BLaER1 treated with 17β-estradiol and CSF1 and Interleukin-3, amounts not matched to agents 10 nM and 100 nM (cell line): ENCODE data around the gene TOP3B.
A peak's percentile ranks its signal among the peaks of the same experiment; 100 is the strongest.

Source experiments
- H3K27ac ChIP-seq, 11 experiments: shearing (Covaris generic); formaldehyde crosslinking; 2 replicates each; pipeline ENCODE4 v1.8.1; 2022
- H3K27me3 ChIP-seq, 11 experiments: shearing (Covaris generic); formaldehyde crosslinking; 2 replicates each; pipeline ENCODE4 v1.8.1; 2022
- H3K36me3 ChIP-seq, 11 experiments: shearing (Covaris generic); formaldehyde crosslinking; 2 replicates each; pipeline ENCODE4 v1.8.1; 2022
- H3K4me1 ChIP-seq, 10 experiments: shearing (Covaris generic); formaldehyde crosslinking; 2 replicates each; pipeline ENCODE4 v1.8.1; 2022
- H3K4me2 ChIP-seq, 11 experiments: shearing (Covaris generic); formaldehyde crosslinking; 2 replicates each; pipeline ENCODE4 v1.8.1; 2022
- H3K4me3 ChIP-seq, 10 experiments: shearing (Covaris generic); formaldehyde crosslinking; 2 replicates each; pipeline ENCODE4 v1.8.1; 2022
- H3K9ac ChIP-seq, 11 experiments: shearing (Covaris generic); formaldehyde crosslinking; 2 replicates each; pipeline ENCODE4 v1.8.1; 2022
- H3K9me3 ChIP-seq, 11 experiments: shearing (Covaris generic); formaldehyde crosslinking; replicated peaks in 1 of 11; 2 replicates each; pipeline ENCODE4 v1.8.1; 2022
- H4K20me1 ChIP-seq, 11 experiments: shearing (Covaris generic); formaldehyde crosslinking; 2 replicates each; pipeline ENCODE4 v1.8.1; 2022
- Cebpa-rat ChIP-seq, 11 experiments: shearing (Covaris generic); IDR thresholded peaks; 2 replicates each; pipeline ENCODE4 v1.8.1; 2022

The TOP3B gene

DNA sequence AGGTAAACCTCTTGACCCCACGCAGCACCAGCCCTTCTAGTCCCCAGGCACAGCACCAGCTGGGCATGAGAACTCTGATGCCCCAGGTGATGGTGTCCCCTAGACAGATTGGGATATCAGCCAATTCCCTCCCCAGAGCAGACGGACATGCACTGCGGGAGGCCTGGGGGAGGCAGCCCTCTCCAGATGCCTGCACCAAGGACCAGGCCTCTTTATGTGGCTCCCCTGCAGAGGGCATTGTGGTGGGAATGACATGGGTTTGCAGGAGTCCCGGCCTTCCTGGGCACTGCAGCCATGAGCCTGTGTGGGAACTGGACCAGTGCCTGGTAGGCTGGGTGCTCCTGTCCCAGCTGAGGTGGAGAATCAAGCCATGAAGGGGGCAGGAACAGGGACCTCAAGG lies 55.9 kb downstream of the TOP3B start:
- Histone ChIP-seq H3K4me2 (peak overlapping the region in 8 of 11 experiments; percentile 72 to 89 (median 77); a peak in 15 of 22 replicates), H3K36me3 (peaks cover 56 to 94% (median 80%) of the 10 kb centered on the region in 11 experiments), H4K20me1 (peaks cover 11 to 65% (median 18%) of the 10 kb centered on the region in 11 experiments; a peak in 16 of 22 replicates), H3K27me3 (no peaks in the 10 kb centered on the region), H3K4me1 (peaks cover 15 to 30% (median 29%) of the 10 kb centered on the region in 10 experiments), H3K9me3 (no peaks in the 10 kb centered on the region), H3K9ac (peak overlapping the region in 3 of 11 experiments; percentile 23 to 58 (median 49); a peak in 2 of 22 replicates), H3K27ac (peak overlapping the region in 1 of 11 experiments; percentile 2; a peak in 1 of 22 replicates), H3K4me3 (no peak overlapping the region)
- TF ChIP-seq Cebpa-rat (IDR thresholded peaks at IDR 0.05), result no peak

DNA sequence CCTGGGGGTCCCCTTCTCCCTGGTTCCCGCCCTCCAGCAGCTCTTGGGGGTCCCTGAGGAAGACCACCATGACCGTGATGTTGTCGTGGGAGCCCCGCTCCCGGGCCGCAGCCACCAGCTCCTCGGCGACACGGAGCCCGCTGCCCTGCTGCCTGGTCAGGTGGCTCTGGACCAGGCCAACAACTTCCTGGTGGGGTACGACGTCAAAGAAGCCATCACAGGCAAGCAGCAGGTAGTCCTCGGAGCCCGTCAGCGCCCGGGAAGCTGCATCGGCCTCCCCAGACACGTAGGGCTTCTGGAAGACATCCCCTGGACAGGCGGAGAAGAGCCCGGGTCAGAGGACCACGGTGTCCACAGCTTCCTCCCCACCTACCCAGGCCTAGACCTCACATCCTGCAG lies 59.4 kb downstream of the TOP3B start:
- no peak overlapping the region for H3K9ac ChIP-seq
- no peak overlapping the region for H3K27ac ChIP-seq
- no peak overlapping the region for H3K4me2 ChIP-seq
- H3K36me3 ChIP-seq, result peaks cover 21 to 79% (median 61%) of the 10 kb centered on the region in 11 experiments; a peak in 21 of 22 replicates
- no peak for TF ChIP-seq Cebpa-rat (IDR thresholded peaks at IDR 0.05)
- H3K27me3 ChIP-seq, result no peaks in the 10 kb centered on the region
- peaks cover 11 to 77% (median 23%) of the 10 kb centered on the region in 11 experiments; a peak in 20 of 22 replicates for H4K20me1 ChIP-seq
- no peak overlapping the region for H3K4me3 ChIP-seq
- H3K9me3 ChIP-seq, result no peaks in the 10 kb centered on the region
- H3K4me1 ChIP-seq, result peaks cover 13 to 45% (median 36%) of the 10 kb centered on the region in 10 experiments

DNA sequence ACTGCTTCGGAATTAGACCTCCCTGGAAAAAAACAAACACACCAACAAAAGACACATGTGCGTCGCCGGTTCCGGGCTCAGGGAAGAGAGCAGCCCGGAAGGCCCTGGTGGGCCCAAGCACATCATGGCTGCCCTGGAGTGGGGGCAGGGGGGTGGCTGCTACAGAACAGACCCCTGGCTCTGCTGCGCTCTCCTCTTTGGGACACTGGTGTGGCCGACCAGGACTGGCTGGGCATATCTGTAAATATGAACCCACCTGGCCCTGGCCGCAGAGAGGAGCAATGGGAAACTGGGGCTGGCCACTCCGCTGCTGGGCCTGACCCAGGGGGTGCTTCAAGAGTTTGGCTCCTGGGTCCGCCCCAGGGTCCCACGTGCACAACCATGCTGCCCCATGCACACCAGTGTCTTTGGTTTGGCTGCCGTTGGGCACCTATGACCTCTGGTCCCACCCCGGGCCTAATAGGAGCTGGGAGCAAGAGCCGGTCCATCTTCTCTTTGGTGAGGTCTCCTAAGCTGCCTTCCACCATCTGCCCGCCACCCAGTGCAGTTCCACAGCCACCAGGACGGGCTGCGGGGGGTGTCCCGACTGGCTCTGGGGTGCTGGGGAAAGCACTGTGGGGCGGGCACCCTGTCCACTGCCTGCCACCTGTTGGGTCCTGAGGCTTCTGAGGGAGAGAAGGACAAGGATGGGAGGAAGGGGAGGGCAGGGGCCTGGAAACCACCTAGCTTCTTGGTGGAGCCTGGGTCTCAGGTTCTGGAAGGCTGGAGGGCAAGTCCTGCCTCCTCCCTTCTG lies 60.0 kb downstream of the TOP3B start:
- Histone ChIP-seq H3K4me1 (peaks cover 7 to 43% (median 30%) of the 10 kb centered on the region in 10 experiments; a peak in 19 of 20 replicates), H3K27me3 (no peaks in the 10 kb centered on the region), H3K27ac (no peak overlapping the region), H3K36me3 (peaks cover 19 to 74% (median 59%) of the 10 kb centered on the region in 11 experiments; a peak in 21 of 22 replicates), H3K9me3 (no peaks in the 10 kb centered on the region), H4K20me1 (peaks cover 9 to 77% (median 20%) of the 10 kb centered on the region in 11 experiments; a peak in 19 of 22 replicates), H3K9ac (no peak overlapping the region), H3K4me3 (no peak overlapping the region), H3K4me2 (no peak overlapping the region)
- TF ChIP-seq Cebpa-rat (IDR thresholded peaks at IDR 0.05), result no peak

DNA sequence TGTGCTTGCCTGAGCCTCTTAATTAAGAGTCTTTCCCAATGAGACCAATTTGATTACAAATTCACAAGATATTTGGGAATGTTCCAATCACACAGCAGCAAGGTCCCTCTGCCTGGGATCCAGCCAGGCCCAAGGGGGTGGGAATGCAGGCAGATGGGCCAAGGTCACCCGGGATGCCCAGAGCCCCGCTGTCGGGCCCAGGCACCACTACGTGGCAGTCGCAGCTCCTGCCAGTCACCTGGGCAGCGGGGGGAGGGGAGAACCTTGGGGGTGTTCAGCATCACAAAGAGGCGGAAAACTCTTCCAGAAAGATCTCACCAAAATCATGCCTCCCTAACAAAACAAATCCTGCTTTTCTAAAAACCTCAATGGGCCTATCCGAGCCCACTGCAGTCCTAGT lies 60.9 kb downstream of the TOP3B start:
- Histone ChIP-seq H4K20me1 (peaks cover under 1 to 75% (median 12%) of the 10 kb centered on the region in 11 experiments; a peak in 18 of 22 replicates), H3K4me2 (no peak overlapping the region), H3K27ac (no peak overlapping the region), H3K4me3 (no peak overlapping the region), H3K4me1 (peaks cover 0 to 42% (median 22%) of the 10 kb centered on the region in 10 experiments; a peak in 16 of 20 replicates), H3K36me3 (peaks cover 19 to 70% (median 53%) of the 10 kb centered on the region in 11 experiments; a peak in 21 of 22 replicates), H3K27me3 (no peaks in the 10 kb centered on the region), H3K9me3 (no peaks in the 10 kb centered on the region), H3K9ac (no peak overlapping the region)
- TF ChIP-seq Cebpa-rat (IDR thresholded peaks at IDR 0.05), result no peak

DNA sequence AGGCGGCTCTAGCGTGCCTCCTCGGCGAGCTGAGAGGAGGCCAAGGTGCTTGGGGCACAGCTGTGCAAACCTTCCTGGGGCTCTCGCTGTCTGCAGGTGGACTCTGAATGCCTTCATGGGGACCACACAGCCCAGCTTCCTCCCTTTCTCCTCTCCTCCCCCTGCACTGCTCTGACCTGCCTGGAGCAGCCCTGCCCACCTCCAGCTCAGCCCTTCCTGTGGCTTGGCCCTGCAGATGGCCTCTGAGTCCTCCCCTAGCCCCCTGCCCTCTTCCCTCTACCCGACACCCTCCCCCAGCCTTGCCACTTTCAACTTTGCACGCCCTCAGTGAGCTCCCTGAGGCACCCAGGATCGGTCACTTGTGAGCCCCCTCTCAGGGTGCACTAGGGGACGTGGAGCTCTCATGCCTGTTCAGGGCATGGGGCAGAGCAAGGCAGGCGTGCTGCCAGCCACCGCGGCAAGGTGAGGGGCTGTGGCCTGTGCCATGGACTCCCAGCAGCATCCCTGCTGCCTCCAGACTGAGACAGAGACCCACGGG lies 61.3 kb downstream of the TOP3B start:
- H3K4me3 ChIP-seq, result no peak overlapping the region

DNA sequence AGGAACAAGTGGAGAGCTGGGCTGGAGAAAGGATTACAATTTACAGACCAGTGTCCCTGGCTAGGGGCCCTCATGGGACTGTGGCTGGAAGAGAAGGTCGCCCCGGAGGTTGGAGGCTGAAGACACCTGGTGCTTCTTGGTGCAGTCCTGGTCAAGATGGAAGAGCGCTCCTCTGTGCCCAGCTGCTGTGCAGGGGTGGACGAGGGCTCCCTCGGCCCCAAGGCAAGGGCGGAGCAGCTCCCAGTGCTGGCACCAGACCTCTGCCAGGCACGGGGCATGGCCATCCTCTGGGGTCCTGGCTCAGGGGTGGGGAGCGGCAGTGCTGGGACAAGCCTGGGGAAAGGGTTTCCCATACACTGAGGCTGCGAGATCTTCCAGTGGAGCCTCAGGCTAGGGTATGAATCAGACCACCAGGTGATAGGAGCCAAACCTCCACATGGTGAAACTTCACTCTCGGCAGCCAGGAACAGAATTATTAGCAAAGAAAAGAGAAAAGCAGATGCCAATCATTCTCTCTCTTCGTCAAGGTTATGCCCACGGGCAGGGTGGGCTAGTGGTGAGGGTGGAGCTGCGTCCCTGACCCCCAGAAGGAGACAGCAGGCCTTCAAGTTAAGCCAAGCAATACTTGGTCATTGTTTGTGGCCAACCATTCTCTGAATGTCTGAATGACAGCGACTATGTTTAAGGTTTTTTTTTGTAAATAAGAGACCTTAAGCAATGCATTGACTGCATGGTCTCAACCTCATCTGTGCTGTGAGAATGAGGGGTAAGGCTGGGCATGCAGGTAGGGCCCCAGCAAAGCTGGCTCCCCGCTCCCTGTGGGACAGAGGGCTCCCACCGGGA lies 62.0 kb downstream of the TOP3B start:
- no peak overlapping the region for H3K4me3 ChIP-seq
- H3K27me3 ChIP-seq, result no peaks in the 10 kb centered on the region
- H3K4me1 ChIP-seq, result peaks cover 0 to 50% (median 28%) of the 10 kb centered on the region in 10 experiments; a peak in 16 of 20 replicates
- no peak for TF ChIP-seq Cebpa-rat (IDR thresholded peaks at IDR 0.05)
- peaks cover 19 to 58% (median 42%) of the 10 kb centered on the region in 11 experiments; a peak in 21 of 22 replicates for H3K36me3 ChIP-seq
- H3K9me3 ChIP-seq, result no peaks in the 10 kb centered on the region
- no peak overlapping the region for H3K27ac ChIP-seq
- H3K4me2 ChIP-seq, result peak overlapping the region in 4 of 11 experiments; percentile 4 to 64 (median 46); a peak in 5 of 22 replicates
- H3K9ac ChIP-seq, result peak overlapping the region in 2 of 11 experiments; percentile 9 to 18; a peak in 4 of 22 replicates
- H4K20me1 ChIP-seq, result peaks cover 0 to 67% (median 8%) of the 10 kb centered on the region in 11 experiments; a peak in 14 of 22 replicates

More for the DNA sequence above, 61.3 kb downstream of the TOP3B start:
- Histone ChIP-seq H4K20me1 (peaks cover 0 to 71% (median 8%) of the 10 kb centered on the region in 11 experiments; a peak in 14 of 22 replicates), H3K9ac (no peak overlapping the region; a peak in 1 of 22 replicates), H3K36me3 (peaks cover 19 to 65% (median 49%) of the 10 kb centered on the region in 11 experiments; a peak in 21 of 22 replicates), H3K27me3 (no peaks in the 10 kb centered on the region), H3K4me2 (no peak overlapping the region), H3K9me3 (no peaks in the 10 kb centered on the region), H3K27ac (no peak overlapping the region), H3K4me1 (peaks cover 0 to 43% (median 23%) of the 10 kb centered on the region in 10 experiments; a peak in 16 of 20 replicates)
- no peak for TF ChIP-seq Cebpa-rat (IDR thresholded peaks at IDR 0.05)

DNA sequence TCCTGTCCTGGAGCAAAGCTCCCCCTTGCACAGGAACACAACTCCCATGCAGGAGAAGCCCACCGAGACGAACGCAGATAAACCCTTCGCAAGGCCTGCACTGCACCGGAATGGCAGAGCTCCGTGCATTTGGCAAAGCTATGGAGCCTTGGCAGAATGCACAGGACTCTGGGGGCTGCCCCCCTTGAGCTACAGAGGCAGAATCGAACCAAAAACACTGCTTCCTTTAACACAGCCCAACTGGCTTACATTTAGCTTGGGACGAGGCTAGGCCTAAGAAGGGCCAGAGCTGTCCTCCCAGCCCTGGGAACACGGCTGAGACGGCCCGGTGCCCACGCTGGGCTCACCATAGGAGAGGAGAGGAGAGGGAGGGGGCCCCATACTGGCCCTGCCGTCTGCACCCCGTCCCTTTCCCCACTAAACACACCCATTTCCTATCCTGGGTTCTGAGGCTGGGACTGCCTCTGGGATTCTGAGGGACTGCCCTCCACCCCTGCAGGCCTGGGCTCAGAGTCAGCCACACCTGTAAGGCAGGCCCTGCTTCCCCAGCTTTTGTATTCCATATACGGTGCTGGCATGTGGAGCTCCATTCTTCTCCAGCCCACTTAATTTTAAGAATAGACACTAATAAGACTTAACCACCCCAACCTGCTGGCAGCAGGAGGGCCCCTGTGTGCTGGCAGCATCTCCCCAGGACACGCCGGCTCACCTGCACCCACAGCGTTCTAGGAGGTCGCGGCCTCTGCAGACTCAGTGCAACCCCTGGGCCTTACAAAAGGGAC lies 62.9 kb downstream of the TOP3B start:
- Histone ChIP-seq H3K27ac (no peak overlapping the region), H3K4me3 (no peak overlapping the region), H3K36me3 (peaks cover 11 to 50% (median 33%) of the 10 kb centered on the region in 11 experiments; a peak in 20 of 22 replicates), H3K4me1 (peaks cover 0 to 57% (median 29%) of the 10 kb centered on the region in 10 experiments; a peak in 16 of 20 replicates), H3K9me3 (no peaks in the 10 kb centered on the region), H3K27me3 (no peaks in the 10 kb centered on the region), H3K9ac (peak overlapping the region in 3 of 11 experiments; percentile 9 to 32 (median 18); a peak in 1 of 22 replicates), H4K20me1 (peaks cover 0 to 64% (median 8%) of the 10 kb centered on the region in 11 experiments; a peak in 14 of 22 replicates), H3K4me2 (peak overlapping the region in 8 of 11 experiments; percentile 4 to 64 (median 46); a peak in 15 of 22 replicates)
- no peak for TF ChIP-seq Cebpa-rat (IDR thresholded peaks at IDR 0.05)
